ENCODE data around the gene CHTOP. TPM values are rescaled to one million over a fixed set of nuclear protein-coding genes. Genes with fewer than 3 reads are reported as not detected.

Gene CHTOP, protein sequence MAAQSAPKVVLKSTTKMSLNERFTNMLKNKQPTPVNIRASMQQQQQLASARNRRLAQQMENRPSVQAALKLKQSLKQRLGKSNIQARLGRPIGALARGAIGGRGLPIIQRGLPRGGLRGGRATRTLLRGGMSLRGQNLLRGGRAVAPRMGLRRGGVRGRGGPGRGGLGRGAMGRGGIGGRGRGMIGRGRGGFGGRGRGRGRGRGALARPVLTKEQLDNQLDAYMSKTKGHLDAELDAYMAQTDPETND
- total RNA-seq (2014; rRNA removed; shearing (Covaris generic)) (68.9 and 73.4 TPM in 2 replicates), polyA plus RNA-seq (2016; fragmentation: Nextera tagmentation; extraction: Ambion mirVana) (86.6 and 97.8 TPM in 2 replicates)
- long read RNA-seq, transcript CHTOP-204 (6 exons, 2,096 nt), result minor isoform, 52 of 132 reads
- long read RNA-seq, transcript CHTOP-203 (6 exons, 2,165 nt), result major isoform, 68 of 132 reads
- long read RNA-seq, partial matches to known transcripts, result 2 of 132 reads
- long read RNA-seq, other reads (novel, unspliced or antisense), result 8 of 132 reads

- Mint-ChIP-seq H3K4me1 (peaks cover 22% of the 10 kb centered on the region), H3K27ac (peak within 1 kb of the TSS; percentile 100), H3K4me3 (peak within 1 kb of the TSS; percentile 96), H3K9me3 (no peaks in the 10 kb centered on the region), H3K36me3 (ENCODE audit: low read depth) (peaks cover 54% of the 10 kb centered on the region), H3K27me3 (ENCODE audit: insufficient read depth, low read depth, poor library complexity) (peaks cover 11% of the 10 kb centered on the region)
- Histone ChIP-seq H3K27me3 (ENCODE audit: insufficient read depth) (no peaks in the 10 kb centered on the region), H4K20me1 (replicated peaks; ENCODE audit: insufficient read depth) (peaks cover 10% of the 10 kb centered on the region; the same call in 1 of the 2 replicates), H3F3A (replicated peaks; ENCODE audit: low read depth) (peaks cover 22% of the 10 kb centered on the region), H2AFZ (peak within 1 kb of the TSS; percentile 9; the same call in 1 of the 2 replicates), H3K4me2 (peak within 1 kb of the TSS; percentile 84), H3K4me3 (peak within 1 kb of the TSS; percentile 89), H3K36me3 (ENCODE audit: insufficient read depth) (peaks cover 32% of the 10 kb centered on the region), H3K79me2 (replicated peaks; ENCODE audit: insufficient read depth) (peaks cover 48% of the 10 kb centered on the region), H3K9me2 (ENCODE audit: insufficient read depth) (no peaks in the 10 kb centered on the region), H3K4me1 (ENCODE audit: insufficient read depth) (peaks cover 12% of the 10 kb centered on the region; the same call in 1 of the 2 replicates), H3K27ac (ENCODE audit: low read depth) (peak within 1 kb of the TSS; percentile 100)
- DNase-seq (ENCODE audit: low spot score) (peak; percentile 99), ATAC-seq (peak; percentile 91)
- TF ChIP-seq, protein P1, sequence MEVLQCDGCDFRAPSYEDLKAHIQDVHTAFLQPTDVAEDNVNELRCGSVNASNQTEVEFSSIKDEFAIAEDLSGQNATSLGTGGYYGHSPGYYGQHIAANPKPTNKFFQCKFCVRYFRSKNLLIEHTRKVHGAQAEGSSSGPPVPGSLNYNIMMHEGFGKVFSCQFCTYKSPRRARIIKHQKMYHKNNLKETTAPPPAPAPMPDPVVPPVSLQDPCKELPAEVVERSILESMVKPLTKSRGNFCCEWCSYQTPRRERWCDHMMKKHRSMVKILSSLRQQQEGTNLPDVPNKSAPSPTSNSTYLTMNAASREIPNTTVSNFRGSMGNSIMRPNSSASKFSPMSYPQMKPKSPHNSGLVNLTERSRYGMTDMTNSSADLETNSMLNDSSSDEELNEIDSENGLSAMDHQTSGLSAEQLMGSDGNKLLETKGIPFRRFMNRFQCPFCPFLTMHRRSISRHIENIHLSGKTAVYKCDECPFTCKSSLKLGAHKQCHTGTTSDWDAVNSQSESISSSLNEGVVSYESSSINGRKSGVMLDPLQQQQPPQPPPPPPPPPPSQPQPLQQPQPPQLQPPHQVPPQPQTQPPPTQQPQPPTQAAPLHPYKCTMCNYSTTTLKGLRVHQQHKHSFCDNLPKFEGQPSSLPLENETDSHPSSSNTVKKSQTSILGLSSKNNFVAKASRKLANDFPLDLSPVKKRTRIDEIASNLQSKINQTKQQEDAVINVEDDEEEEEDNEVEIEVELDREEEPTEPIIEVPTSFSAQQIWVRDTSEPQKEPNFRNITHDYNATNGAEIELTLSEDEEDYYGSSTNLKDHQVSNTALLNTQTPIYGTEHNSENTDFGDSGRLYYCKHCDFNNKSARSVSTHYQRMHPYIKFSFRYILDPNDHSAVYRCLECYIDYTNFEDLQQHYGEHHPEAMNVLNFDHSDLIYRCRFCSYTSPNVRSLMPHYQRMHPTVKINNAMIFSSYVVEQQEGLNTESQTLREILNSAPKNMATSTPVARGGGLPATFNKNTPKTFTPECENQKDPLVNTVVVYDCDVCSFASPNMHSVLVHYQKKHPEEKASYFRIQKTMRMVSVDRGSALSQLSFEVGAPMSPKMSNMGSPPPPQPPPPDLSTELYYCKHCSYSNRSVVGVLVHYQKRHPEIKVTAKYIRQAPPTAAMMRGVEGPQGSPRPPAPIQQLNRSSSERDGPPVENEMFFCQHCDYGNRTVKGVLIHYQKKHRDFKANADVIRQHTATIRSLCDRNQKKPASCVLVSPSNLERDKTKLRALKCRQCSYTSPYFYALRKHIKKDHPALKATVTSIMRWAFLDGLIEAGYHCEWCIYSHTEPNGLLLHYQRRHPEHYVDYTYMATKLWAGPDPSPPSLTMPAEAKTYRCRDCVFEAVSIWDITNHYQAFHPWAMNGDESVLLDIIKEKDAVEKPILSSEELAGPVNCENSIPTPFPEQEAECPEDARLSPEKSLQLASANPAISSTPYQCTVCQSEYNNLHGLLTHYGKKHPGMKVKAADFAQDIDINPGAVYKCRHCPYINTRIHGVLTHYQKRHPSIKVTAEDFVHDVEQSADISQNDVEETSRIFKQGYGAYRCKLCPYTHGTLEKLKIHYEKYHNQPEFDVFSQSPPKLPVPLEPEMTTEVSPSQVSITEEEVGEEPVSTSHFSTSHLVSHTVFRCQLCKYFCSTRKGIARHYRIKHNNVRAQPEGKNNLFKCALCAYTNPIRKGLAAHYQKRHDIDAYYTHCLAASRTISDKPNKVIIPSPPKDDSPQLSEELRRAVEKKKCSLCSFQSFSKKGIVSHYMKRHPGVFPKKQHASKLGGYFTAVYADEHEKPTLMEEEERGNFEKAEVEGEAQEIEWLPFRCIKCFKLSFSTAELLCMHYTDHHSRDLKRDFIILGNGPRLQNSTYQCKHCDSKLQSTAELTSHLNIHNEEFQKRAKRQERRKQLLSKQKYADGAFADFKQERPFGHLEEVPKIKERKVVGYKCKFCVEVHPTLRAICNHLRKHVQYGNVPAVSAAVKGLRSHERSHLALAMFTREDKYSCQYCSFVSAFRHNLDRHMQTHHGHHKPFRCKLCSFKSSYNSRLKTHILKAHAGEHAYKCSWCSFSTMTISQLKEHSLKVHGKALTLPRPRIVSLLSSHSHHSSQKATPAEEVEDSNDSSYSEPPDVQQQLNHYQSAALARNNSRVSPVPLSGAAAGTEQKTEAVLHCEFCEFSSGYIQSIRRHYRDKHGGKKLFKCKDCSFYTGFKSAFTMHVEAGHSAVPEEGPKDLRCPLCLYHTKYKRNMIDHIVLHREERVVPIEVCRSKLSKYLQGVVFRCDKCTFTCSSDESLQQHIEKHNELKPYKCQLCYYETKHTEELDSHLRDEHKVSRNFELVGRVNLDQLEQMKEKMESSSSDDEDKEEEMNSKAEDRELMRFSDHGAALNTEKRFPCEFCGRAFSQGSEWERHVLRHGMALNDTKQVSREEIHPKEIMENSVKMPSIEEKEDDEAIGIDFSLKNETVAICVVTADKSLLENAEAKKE (CRISPR knock-in tag; IDR thresholded peaks at IDR 0.05), result no peak
- TF ChIP-seq, protein P2, sequence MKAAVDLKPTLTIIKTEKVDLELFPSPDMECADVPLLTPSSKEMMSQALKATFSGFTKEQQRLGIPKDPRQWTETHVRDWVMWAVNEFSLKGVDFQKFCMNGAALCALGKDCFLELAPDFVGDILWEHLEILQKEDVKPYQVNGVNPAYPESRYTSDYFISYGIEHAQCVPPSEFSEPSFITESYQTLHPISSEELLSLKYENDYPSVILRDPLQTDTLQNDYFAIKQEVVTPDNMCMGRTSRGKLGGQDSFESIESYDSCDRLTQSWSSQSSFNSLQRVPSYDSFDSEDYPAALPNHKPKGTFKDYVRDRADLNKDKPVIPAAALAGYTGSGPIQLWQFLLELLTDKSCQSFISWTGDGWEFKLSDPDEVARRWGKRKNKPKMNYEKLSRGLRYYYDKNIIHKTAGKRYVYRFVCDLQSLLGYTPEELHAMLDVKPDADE (IDR thresholded peaks at IDR 0.05), result 0 out of 2 replicates have a peak, but pooled peaks have one; percentile 16
- TF ChIP-seq JUNB (IDR thresholded peaks at IDR 0.05; ENCODE audit: unreplicated experiment) (no peak), NANOG (IDR thresholded peaks at IDR 0.05; ENCODE audit: borderline replicate concordance) (no peak), CREB1 (CRISPR knock-in tag; IDR thresholded peaks at IDR 0.05; ENCODE audit: low read depth) (peak; percentile 91), ZNF114 (CRISPR knock-in tag; IDR thresholded peaks at IDR 0.05) (no peak), POLR2AphosphoS5 (IDR thresholded peaks at IDR 0.05; ENCODE audit: low read depth) (peak; percentile 96), STAT1 (IDR thresholded peaks at IDR 0.05; ENCODE audit: unreplicated experiment) (no peak), EZH2phosphoT487 (IDR thresholded peaks at IDR 0.05; ENCODE audit: unreplicated experiment) (no peak), EZH2 (IDR thresholded peaks at IDR 0.05; ENCODE audit: low read depth, unreplicated experiment) (no peak), CTCF (conservative IDR thresholded peaks at IDR 0.05; ENCODE audit: low read depth in 2 of 2) (no peak)
Observed at GRCh38 chr1:153633754-153634665, at the start of gene CHTOP. TSS of gene CHTOP (plus strand) at chr1:153634066. CDS start at chr1:153636589, 2,523 bp downstream.
